ENCODE results near the gene PSMD8.

DNA sequence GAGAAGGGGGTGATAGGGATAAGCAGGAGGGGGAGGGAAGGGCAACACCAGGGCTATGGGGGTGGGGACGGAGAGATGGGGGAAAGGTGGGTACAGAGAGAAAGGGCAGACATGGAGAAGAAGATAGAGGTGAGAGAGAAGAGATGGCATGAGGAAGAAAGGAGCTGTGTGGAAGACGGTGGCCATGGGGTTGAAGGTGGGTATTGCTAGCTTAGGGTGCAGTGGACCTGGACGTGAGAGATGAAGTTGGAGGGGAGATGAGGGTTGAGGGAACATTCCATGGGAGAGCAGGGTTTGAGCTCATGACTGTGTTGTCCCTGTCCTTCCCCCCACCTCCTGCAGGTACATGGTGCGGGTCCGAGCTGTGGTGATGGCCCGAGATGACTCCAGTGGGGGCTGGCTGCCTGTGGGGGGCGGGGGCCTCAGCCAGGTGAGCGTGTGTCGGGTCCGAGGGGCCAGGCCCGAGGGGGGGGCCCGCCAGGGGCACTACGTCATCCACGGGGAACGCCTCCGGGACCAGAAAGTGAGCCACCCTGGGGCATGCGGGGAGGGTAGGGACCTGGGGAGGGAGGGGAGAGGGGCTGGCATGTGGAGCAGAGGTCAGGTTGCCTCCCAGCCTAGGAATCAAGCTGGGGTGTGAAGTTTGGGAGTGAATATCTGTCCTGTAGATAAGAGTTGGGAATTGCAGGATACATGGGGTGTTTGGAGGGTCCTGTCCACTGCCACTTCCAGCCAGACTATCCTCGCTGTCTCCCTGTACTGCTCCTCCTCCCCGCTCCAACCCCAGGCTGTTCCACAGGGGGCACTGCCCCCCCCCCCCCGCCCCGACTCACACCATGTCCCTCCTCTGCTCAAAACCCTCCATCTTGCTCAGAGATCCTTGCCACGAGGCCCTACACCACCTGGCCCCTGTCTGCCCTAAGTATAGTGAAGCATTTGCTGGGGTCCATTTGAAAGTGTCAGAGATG is 15.9 kb downstream of the PSMD8 start:
- TF ChIP-seq, protein P1, sequence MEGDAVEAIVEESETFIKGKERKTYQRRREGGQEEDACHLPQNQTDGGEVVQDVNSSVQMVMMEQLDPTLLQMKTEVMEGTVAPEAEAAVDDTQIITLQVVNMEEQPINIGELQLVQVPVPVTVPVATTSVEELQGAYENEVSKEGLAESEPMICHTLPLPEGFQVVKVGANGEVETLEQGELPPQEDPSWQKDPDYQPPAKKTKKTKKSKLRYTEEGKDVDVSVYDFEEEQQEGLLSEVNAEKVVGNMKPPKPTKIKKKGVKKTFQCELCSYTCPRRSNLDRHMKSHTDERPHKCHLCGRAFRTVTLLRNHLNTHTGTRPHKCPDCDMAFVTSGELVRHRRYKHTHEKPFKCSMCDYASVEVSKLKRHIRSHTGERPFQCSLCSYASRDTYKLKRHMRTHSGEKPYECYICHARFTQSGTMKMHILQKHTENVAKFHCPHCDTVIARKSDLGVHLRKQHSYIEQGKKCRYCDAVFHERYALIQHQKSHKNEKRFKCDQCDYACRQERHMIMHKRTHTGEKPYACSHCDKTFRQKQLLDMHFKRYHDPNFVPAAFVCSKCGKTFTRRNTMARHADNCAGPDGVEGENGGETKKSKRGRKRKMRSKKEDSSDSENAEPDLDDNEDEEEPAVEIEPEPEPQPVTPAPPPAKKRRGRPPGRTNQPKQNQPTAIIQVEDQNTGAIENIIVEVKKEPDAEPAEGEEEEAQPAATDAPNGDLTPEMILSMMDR (IDR thresholded peaks at IDR 0.05) = no peak
- TF ChIP-seq POLR2A (IDR thresholded peaks at IDR 0.05) = no peak
